KG1 (cell line): ENCODE measurements around the gene GOT1.

ENCODE experiments used
- DNase-seq: peaks from one replicate; lab custom pipeline; 2025; lab: John Stamatoyannopoulos, UW

GOT1 gene

DNA sequence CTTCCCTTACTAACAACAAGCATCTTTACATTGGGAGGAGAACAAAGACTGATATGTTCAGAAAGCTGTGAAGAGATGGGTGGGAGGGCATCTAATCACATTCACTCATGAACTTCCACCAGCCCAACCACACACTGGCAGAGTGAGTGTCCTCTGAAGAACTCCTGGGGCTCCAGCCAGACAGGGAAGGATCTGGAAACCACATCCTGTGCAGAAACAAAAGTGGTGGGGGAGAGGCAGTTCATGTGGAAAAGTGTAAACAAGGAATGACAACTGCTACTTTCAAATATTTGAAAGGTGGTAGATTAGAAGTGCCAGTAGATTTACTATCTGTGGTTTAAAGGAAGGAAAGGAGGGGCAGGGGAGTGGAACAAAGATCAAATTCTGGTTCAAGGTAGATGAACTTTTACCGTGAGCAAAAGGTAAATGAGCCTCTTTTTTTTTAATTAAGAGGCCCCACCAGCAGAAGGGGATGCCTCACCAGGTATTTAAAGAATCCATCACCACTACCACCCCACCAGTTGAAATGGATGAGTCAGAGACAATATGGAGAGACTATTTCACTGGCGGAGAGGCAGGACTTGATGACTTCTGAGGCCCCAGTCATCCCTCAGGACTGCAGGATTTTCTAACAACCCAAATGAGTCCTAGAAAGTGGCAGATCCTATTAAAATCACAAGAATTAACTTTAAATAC lies 34.5 kb downstream of the GOT1 start:
- DNase-seq = no peak

DNA sequence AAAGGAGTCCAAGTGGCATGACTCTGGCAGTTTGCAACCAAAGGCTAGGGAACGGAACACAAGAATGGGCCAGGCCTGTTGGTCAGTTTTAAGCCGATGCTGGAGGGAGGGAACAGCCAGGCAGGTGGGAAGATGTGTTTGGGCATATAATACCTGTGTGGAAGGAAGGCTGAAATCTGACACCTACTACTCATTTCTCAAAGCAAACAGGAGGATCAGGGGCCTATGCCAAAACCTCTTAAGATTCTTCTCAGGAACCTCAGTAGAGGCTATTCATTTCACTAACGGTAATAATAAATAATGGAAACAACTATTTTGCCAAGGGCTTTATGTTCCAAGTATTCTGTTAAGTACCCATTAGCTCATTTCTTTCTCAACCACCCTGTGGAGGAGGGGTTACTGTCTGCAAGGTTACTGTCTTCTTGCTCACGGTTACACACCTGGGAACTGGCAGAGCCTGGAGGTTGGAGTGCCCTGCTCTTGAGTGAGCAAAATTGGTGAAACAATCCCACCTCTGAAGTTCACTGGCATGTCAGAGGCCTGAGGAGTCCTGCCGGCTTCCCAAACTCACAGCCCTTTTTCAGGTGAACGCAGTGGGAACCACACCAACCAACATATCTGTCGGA lies 35.5 kb downstream of the GOT1 start:
- no peak for DNase-seq

DNA sequence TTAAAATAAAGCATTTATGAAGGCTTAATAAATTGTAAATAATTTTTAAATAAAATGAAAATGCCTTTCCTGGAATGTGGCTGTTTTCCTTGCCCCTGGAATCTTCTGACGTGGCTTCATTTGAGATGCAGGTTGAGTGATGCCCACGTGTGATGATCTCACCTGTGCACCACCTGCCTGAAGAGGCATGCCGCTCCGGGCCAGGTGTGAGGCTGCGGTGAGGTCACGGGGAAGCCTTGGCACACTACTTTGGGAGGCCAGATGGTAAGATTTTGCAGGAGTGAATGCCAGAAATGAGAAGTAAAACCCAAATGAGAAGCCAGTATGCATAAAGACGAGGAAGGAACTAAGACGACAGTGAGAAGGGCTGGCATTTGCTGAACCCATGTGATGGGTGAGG lies 36.2 kb downstream of the GOT1 start:
- DNase-seq = no peak

DNA sequence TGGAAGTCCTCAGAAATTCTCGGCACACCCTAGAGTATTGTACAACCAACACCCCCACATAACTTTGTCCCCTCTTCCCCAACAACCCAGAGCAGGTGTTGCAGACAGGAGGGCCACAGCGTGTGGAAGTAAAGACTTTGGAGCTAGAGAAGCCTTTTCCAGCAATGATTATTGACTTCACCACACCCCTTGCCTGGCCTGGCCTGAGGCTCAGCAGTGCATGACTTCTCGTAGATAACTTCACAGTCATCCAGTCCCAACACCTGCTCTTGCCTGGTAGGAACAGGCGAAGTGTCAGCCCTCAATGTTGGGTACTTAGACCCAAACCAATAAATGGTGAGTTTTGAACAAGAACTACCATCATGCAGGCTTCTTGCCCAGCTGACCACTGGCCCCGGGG lies 36.7 kb downstream of the GOT1 start:
- no peak for DNase-seq

DNA sequence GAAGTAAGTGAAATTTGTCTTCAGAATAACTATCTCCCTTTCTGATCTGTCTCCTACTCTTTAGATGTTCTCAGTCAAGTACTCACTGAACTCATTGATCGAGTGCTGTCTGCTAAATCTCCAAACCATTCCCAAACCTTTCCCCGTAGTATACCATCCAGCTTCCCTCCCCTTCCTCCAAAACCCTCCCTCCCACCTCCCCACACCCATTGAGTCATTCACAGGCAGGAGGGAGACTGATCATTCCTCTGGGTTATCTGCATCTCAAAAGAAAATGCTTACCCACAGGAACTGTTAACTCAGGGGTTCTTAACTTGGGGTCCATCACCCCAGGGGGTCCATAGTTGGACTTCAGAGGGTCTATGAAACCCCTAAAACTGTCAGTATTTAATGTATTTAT lies 37.4 kb downstream of the GOT1 start:
- DNase-seq = no peak

DNA sequence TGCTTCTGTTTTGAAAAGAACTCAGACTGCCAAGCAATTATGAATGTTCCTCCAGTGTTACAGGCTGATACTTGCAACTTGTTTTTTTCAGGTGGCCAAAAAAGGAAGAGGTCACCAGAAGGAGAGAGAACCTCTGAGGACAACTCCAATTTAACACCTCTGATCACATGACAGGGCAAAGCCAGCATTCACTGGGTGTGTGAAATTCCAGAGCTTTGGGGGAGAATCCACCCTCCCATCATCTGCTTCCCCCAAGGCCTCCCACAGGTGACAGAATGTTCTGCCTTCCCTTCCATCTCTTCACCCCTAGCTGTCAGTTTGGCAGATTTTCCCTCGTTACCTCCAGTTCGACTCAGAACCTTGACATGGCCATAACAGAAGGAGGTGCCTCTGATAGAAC lies 39.1 kb downstream of the GOT1 start:
- DNase-seq = no peak

DNA sequence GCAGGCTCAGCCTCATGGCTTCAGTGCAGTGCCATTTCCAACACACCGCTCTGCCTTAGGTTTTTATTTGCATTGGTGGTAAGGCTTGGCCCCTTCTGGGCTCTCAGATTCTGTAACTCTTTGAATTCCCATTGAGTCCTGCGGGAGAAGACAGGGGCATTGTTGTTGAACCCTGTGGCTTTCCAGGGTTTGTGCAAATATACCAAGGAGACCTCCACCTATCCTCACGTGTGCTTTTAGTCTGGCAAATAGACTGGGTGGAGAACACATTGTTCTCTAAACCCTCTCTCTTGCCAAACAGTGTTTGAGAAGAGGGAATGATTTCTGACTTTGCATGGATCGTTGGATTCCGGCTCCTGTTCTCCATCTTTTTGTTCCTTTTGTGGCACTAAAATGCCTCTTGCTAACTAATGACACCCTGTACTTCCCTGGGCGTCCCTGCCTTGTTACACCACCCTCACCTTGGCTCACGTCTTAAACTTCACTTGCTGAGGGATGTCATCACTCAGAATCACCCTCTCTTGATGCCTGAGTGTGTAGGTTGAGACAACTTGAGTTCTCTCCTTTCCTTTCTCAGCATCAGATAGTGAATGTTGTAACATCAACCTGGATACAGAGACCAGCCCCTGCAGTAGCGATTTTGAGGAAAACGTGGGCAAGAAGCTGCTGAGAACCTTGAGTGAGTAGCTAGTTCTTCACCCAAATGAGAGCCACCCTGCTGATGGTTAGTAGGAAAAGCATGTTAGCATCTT lies 40.5 kb downstream of the GOT1 start:
- DNase-seq = no peak

DNA sequence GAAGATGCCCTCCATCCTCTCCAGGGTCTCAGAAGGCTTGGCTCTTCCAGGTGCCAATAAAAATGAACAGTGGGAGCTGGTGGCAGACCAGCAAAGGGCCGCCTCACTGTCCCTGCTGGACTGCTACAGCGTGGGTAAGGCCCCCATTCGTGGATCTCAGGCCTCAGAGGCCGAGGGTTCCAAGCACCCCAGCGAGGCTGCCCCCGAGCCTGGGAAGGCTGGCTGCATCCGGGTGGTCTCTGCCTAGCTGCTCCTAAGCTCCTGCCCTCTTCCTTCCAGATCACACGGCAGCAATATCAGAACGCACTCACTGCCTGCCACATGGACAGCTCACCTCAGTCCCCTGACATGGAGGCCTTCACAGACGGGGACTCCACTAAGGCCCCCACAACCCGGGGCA lies 42.9 kb downstream of the GOT1 start:
- no peak for DNase-seq

DNA sequence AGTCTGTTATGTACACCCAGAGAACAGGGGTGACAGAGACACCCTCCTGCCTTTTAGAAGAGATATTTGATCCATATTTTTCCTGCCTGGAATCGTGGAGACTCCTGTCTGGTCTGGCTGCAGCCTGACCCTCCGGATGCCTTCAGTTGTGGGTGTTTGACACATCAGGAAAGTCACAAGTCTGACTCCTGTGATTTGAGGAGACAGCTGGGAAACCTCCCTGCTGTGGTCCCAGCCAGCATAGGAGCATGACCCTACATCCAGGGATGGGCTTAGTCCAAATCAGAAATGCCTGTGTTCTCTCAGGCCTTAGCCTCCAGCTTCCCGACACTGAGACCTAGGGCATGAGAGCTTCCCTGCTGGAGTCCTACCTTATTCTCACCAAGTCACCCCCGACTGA lies 43.4 kb downstream of the GOT1 start:
- DNase-seq = no peak

DNA sequence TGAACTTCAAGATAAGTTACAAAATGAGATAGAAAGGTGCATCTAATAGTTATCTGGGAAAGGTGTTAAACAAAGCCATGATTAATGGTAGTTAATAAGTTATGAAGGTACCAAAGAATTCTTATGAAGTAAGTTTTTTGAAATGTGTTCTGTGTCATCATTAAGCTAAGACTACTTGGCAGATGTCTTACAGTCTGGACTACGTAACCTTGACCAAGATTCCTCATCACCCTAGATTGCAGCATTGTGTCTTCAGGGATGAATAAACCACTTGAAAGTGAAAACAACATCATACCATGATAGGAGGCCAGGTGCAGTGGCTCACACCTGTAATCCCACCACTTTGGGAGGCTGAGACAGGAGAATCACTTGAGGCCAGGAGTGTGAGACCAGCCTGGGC lies 48.2 kb downstream of the GOT1 start:
- DNase-seq = no peak

DNA sequence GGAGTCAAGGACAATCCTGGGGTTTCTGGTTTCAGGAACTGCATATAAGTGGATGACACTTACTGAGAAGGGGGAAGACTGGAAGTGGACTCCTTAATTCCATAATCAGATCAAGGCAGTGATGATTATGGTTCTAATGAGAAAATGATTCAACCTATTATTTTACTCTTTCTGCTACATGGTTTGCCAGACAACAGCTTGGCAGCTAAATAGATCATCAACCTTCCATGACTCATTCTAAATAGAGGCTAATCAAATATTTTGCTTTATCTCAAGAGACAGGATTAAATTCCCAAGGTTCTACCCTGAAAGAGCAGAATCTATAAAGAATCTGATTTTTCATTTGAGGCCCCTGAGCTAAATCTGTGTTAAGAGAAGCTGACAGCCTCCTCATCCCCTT lies 55.0 kb downstream of the GOT1 start:
- no peak for DNase-seq

DNA sequence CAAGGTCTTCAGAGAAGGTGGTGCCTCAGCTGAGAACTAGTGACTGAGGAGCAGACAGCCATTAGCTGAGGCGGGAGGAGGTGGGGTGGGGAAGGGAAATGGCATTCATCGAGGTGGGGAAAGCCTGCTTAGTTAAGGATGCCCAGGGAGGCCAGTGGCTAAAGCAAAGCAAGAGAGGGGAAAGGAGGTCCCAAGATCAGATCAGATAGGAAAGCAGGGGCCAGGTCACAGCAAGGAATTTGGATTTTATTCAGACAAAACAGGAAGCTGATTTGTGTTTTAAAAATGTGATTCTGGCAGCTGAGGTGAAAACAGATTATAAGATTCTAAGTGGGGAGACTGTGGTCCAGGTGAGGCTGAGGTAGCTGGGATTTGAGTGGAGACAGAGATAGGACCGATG lies 55.5 kb downstream of the GOT1 start:
- no peak for DNase-seq

DNA sequence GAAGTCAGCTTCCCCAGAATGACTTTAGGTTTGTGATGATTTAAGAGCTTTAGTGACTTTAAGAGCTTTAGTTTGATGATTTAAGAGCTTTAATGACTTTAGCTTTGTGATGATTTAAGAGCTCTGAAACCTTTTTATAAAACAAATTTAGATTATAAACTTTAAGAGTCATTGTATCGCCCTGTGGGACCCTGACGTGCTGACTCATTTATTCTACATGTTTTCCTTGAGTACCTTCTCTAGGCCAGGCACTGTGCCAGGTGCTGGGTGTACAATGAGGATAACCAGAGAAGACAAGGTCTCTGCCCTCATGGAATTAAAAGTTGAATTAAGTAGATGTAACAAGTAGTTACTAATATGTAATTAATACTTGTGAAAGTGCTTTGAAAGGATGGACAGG lies 55.9 kb downstream of the GOT1 start:
- no peak for DNase-seq

DNA sequence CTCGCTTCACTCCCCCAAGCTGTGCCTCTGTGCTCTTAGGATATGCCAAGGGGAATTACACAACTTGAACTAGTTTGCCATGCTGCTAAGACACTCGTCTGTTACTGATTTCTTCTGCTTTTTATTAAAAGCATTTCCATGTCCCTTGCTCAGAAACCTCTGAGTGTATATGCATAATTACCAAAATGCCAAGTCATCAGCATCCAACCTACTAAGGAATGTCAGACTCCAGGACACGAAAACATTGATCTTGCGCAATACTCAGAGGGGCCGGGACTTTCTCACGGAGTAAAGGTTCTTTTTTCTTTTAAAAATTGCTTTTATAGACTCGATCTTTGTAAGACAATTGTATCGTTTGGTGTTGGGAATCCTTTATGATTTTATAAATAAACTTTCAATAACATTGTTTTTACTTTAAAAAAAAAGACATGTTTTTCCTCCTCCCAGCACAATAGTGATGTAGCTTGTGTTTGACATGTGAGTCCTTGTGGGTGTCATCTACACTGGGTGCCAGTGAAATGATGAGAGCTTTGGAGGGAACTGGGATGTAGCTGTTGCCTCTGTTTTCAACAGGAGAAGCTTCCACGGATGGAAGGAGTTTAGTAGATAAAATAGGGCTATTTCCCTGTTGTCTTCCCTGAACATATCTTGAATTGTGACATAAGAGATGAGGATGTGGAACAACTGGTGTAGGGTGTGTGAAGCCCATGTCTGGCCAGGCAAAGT lies 57.7 kb downstream of the GOT1 start:
- no peak for DNase-seq

DNA sequence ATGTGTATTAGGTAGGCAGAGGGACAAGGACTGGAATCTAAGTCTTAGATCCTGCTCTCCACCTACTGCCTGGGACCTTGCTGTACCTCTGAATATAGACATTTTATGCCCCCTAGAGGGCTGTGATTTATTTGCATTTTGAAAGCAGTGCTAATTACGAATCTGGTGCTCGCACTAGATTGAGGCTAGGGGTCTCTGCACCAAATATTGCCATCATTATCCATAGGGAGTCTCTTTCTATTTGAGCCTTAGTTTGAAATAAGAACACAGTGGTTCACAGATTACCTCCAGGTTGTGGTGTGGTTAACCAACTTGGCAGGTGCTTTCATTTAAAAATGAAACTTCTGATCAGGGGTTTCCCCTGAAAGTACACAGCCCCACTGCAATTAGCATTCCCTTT lies 59.4 kb downstream of the GOT1 start:
- no peak for DNase-seq

DNA sequence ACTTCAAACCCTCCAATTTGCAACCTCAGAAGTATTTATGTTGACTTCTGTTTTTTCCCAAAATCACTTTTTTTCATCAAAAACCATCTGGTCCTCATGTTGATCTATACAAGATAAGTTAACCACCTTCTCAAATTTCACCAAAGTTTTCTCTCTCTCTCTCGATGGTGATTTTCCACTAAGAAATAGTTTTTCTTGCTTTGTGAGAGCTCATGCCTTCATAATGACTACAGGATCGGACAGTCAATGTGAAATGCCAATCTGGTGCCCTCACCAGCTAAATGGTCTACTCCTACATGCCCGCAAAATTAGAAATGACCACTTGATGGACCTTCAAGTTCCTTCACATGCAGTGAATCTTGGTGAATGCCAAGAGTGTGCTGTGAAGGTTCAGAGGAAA lies 60.9 kb downstream of the GOT1 start:
- DNase-seq = no peak

DNA sequence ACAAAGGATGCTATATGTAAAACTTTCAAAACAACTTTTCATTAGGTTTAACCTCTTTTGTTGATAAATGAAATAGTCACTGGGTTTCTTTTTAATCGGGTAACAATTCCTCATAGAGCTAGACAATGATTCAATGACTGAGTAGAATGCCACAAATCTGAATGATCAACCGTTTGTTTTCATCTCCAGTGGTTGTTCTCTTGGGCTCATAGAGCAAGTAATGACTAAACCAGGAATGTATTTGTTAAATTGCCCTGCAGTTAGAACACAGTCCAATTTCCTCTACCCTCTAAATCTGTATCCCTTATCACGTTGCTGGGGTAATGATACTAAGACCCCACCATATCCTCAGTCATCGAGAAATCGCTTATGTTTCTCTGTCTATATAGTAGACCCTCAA lies 61.3 kb downstream of the GOT1 start:
- no peak for DNase-seq

DNA sequence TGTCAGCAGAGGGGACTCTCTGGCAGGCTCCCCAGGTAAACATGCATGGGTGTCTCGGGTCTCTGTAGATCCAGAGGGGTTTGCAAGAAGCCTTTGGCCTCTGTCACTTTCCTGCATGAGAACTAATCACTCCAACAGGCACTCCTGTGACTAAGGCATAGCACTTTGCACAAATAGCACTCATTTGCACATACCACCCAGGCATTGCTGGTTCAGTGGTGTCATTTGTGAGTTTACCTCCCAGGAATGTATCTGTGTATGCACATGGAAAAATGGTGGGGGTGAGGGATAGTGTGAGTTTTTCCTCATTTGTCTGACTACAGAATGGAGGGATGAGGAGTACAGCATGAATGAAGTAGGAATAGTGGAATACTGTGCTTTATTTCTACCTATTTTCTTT lies 61.8 kb downstream of the GOT1 start:
- DNase-seq = no peak

DNA sequence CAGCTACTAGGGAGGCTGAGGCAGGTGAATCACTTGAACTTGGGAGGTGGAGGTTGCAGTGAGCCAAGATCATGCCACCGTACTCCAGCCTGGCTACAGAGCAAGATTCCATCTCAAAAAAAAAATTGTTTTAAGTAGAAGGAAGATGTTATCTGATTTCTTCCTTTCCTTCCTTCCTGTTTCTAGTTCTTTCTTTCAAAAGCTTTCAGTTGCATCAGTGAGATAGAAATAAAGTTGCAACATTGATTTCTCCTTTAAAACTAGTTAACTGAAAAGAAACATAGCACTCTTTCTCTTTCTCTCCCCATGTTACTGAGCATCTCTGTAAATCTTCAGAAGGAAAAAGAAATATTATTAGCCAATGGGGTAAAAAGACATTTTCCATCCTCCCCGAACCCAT lies 63.8 kb downstream of the GOT1 start:
- no peak for DNase-seq

DNA sequence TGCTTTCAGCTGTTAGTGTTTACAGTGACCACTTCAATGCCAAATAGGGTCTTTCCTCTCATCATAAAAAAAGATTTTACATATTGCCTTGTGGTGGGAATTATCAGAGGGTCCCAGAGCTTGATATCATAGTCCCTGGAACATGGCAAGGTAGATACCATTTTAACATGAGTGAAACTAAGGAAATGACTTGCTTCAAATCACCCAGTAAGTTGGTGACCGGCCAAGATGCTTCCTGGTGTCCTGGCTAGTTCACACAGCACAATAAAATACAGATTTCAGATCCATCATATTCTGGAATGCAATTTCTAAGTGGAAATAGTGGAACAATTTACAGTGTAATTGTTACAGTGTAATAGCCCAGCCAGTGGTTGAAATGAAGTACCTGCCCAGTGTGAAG lies 64.7 kb downstream of the GOT1 start:
- DNase-seq = no peak

DNA sequence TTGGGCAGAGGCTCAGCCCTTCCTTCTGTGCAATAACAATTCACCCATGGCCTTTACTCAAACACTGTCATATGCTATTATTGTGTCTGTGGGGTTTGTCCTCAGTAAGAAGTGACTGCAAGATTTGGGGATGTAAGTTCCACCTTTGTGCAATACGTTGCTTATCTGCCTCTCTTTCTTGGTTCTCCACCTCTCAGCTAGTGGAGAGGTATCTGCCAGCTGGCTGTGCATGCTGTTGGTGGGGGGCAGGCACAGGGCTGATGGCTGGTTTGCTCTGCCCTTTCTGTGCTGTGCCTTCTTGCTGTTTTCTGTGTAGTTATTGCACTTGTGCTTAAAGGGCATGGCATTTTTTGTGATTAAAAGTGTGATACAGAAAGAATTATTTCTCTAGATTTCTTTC lies 65.1 kb downstream of the GOT1 start:
- no peak for DNase-seq

DNA sequence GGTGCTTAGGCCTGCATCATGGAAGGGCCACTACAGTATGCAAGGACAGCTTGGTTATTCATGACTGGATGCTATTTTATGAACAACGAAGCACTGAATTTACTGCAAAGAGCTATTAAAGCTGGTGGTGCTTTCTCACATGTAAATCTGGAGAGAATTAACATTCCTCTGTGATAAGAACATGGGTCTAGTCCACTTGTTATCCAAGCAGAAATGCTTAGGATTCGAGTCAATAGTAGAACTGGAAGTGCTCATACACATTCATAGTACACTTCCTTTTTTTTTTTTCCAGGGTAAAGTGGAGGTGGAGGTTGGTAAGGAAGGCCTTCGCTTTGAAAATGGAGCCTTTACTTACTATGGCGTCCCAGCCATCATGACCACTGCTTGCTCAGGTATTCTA lies 66.3 kb downstream of the GOT1 start:
- DNase-seq = no peak

DNA sequence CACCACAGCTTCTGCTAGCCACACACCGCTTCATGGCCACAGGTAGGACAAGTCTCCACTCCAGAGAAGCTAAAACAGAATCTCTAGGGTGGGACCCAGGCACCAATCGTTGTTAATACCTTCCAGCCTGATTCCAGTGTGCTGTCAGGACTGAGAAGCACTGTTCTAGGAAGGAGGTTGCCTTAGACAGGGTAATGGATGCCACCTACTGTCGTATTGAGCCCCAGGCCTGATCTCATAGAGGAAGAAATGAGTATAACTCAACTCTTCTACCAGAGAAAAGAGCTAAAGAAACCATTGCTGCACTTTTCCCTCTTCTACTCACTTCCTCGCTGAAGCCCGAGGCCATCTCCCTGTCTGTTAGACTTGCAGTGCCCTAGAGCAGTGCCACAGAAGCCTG lies 69.5 kb downstream of the GOT1 start:
- DNase-seq = no peak
